ENCODE results near the gene PRAC2. TPM values are rescaled to one million over a fixed set of nuclear protein-coding genes. Genes with fewer than 3 reads are reported as not detected.

Gene PRAC2
- total and polyA plus RNA-seq, 2 of the 13 experiments (the other 11 are each of a cell fraction or from before 2014, with no cell fraction given) = not detected

DNA sequence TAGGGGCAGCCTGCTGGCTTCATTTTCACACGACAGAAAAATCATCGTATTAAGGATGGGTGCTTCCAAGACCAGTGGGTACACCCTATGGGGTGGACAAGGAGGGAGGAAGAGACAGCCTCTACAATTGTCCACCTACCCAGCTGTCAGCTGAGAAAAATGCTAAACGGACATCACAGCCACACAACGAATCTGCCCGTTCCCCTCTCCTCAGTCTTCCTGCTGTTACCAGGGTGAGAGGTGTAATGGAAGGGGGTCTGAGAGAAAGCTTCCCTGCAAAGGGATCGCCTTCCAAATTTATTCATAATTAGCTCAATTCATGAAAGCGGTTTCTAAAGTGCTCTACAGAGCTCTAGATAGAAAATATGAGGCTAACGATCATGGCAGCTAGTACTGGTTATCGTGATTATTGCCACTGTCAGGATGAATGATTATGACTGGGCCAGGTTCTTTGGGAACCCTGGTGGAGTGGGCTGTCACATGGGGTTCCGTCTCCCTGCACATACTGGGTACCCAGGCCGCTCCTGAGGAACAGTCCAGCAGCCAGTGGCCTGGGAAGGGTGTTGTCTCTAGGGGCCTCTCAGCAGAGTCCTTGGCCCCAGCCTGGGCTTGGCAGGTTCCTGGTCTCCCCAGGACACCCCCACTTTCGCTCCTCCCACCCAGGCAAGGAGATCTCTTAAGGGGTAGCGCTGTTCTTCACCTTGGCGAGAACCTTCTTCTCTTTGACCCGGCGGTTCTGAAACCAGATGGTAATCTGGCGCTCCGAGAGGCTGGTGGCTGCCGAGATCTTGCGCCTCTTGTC is 3.3 kb downstream of the PRAC2 start:
- Histone ChIP-seq H3K9me3 (ENCODE audit: low read length) (no peaks in the 10 kb centered on the region), H3K79me2 (ENCODE audit: insufficient read depth, low read length) (no peaks in the 10 kb centered on the region), H3K27me3 (ENCODE audit: control insufficient read depth in 1 of 2, insufficient read depth in 2 of 2, low read length in 2 of 2) (peaks cover 26 to 87% of the 10 kb centered on the region in 2 experiments), H3K4me3 (replicated peaks in 1 of 3; ENCODE audit: insufficient read depth in 1 of 3, low read depth in 2 of 3, low read length in 3 of 3) (no peak overlapping the region), H3K36me3 (replicated peaks in 1 of 2; ENCODE audit: control insufficient read depth in 1 of 2, insufficient read depth in 2 of 2, low read length in 2 of 2) (no peaks in the 10 kb centered on the region), H3K4me1 (ENCODE audit: insufficient read depth, low read length) (no peaks in the 10 kb centered on the region), H2AFZ (ENCODE audit: low read length) (no peak overlapping the region), H3K9ac (ENCODE audit: insufficient read depth, low read depth, low read length) (no peak overlapping the region), H3K27ac (ENCODE audit: extremely low read length, insufficient read depth, low read length) (no peak overlapping the region), H3K4me2 (ENCODE audit: low read depth, low read length) (no peak overlapping the region), H4K20me1 (ENCODE audit: insufficient read depth, low read length) (no peaks in the 10 kb centered on the region)
- TF ChIP-seq FOXJ3 (CRISPR knock-in tag; IDR thresholded peaks at IDR 0.05; ENCODE audit: borderline replicate concordance) (no peak), ZNF850 (CRISPR knock-in tag; conservative IDR thresholded peaks at IDR 0.05) (no peak), KLF13 (CRISPR knock-in tag; IDR thresholded peaks at IDR 0.05) (no peak), HOXA9 (CRISPR knock-in tag; IDR thresholded peaks at IDR 0.05; ENCODE audit: borderline replicate concordance) (no peak)
- ATAC-seq = no peak
- in situ Hi-C loops (cut with HindIII; ENCODE audit: extremely low pct_ligation_motif_present, low pct_unique_long_range_greater_than_20kb) (loop anchor here (5.0 kb wide), 2 partner anchors 61 to 151 kb away; no protein-coding TSS in a partner anchor), intact Hi-C loops (cut with micrococcal nuclease; ENCODE audit: unreplicated experiment) (no loop called here)
- CTCF ChIA-PET (ENCODE audit: low intra/inter-chr PET ratio, low total read pairs) = interaction anchor here (3.8 kb wide), 2 partner anchors 64 to 152 kb away, joined by 37 to 47 read pairs; no protein-coding TSS in a partner anchor
- BruUV-seq (replicated peaks) = no TSS peak
- FAIRE-seq = no peak
- POLR2A ChIA-PET = no interaction called here
- 32% methylated on average over 20 of the region's 20 CpGs for WGBS (ENCODE audit: low lambda C conversion rate)
- DNase-seq (ENCODE audit: low spot score) = no peak

DNA sequence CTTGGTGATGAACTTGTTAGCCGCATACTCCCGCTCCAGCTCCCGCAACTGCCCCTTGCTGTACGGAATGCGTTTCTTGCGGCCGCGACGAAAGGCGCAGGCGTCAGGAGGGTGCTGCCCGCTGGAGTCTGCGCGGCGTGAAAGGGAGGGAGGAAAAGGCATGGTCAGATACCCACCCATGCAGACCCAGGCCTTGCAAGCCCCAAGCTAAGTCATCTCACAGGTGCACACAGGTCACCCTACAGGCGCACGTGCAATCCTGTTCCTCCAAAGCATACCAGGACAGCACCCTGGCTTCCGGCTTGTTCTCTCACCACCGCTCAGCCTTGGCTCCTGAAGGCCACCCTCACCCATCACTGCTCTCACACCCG is 3.9 kb downstream of the PRAC2 start:
- no peak for ATAC-seq

More for the DNA sequence above, 3.9 kb downstream of the PRAC2 start:
- Histone ChIP-seq H4K20me1 (ENCODE audit: insufficient read depth, low read length) (peaks cover 4% of the 10 kb centered on the region; the same call in 1 of the 2 replicates), H3K79me2 (ENCODE audit: insufficient read depth, low read length) (no peaks in the 10 kb centered on the region), H3K27me3 (ENCODE audit: control insufficient read depth in 1 of 2, insufficient read depth in 2 of 2, low read length in 2 of 2) (peaks cover 26 to 91% of the 10 kb centered on the region in 2 experiments), H3K9me3 (ENCODE audit: low read length) (no peaks in the 10 kb centered on the region), H3K4me2 (ENCODE audit: low read depth, low read length) (no peak overlapping the region), H3K9ac (ENCODE audit: insufficient read depth, low read depth, low read length) (no peak overlapping the region), H3K36me3 (replicated peaks in 1 of 2; ENCODE audit: control insufficient read depth in 1 of 2, insufficient read depth in 2 of 2, low read length in 2 of 2) (no peaks in the 10 kb centered on the region), H3K4me3 (replicated peaks in 1 of 3; ENCODE audit: insufficient read depth in 1 of 3, low read depth in 2 of 3, low read length in 3 of 3) (no peak overlapping the region), H3K4me1 (ENCODE audit: insufficient read depth, low read length) (no peaks in the 10 kb centered on the region), H2AFZ (ENCODE audit: low read length) (no peak overlapping the region), H3K27ac (ENCODE audit: extremely low read length, insufficient read depth, low read length) (no peak overlapping the region)
- no TSS peak for BruUV-seq (replicated peaks)
- in situ Hi-C loops (cut with HindIII; ENCODE audit: extremely low pct_ligation_motif_present, low pct_unique_long_range_greater_than_20kb) = loop anchor here (5.0 kb wide), 2 partner anchors 60 to 150 kb away; no protein-coding TSS in a partner anchor
- ChIA-PET POLR2A (no interaction called here), CTCF (ENCODE audit: low intra/inter-chr PET ratio, low total read pairs) (interaction anchor here (3.8 kb wide), 1 partner anchor 151 kb away, joined by 47 read pairs; no protein-coding TSS in a partner anchor)
- 61% methylated on average over 20 of the region's 20 CpGs for WGBS (ENCODE audit: low lambda C conversion rate)
- TF ChIP-seq ZNF615 (CRISPR knock-in tag; IDR thresholded peaks at IDR 0.05; ENCODE audit: borderline replicate concordance) = no peak
- TF ChIP-seq TEAD3 (CRISPR knock-in tag; optimal IDR thresholded peaks at IDR 0.05; ENCODE audit: borderline replicate concordance) = no peak
- DNase-seq (ENCODE audit: low spot score) = no peak
- no peak for FAIRE-seq
- intact Hi-C loops (cut with micrococcal nuclease; ENCODE audit: unreplicated experiment) = no loop called here

Data from HepG2 (cell line).